PC-3 (cell line): ENCODE results near the gene CDC42SE2.

Source experiments
- CTCF ChIP-seq: fragments of 300-600 bp; sonication (generic); conservative IDR thresholded peaks from 2 replicates; pipeline ENCODE4 v1.5.1; 2017; ENCODE audit warnings: antibody characterized with exemption, low read depth, mild to moderate bottlenecking, low read length
- EZH2 ChIP-seq: fragments of 300-600 bp; sonication (generic); IDR thresholded peaks from one replicate; pipeline ENCODE4 v1.6.1; 2017; ENCODE audit warnings: antibody characterized with exemption, mild to moderate bottlenecking, low read length; ENCODE audit not compliant: unreplicated experiment
- EZH2phosphoT487 ChIP-seq: fragments of 300-600 bp; sonication (generic); IDR thresholded peaks from 2 replicates; pipeline ENCODE4 v1.6.1; 2018; ENCODE audit warnings: mild to moderate bottlenecking, antibody characterized with exemption, low read length, borderline replicate concordance

- no peak for TF ChIP-seq CTCF
- no peak for TF ChIP-seq EZH2
- TF ChIP-seq EZH2phosphoT487 = no peak
Measured at GRCh38 chr5:131305138-131305689, 41.4 kb downstream of the CDC42SE2 start.
